GM21717 (cell line): ENCODE measurements around the gene MPPED1.

ENCODE experiments used
- ATAC-seq: cut with Tn5 transposase; IDR thresholded peaks from one replicate; pipeline ENCODE4 v1.9.1; 2021; ENCODE audit warnings: mild to moderate bottlenecking, moderate library complexity; ENCODE audit not compliant: unreplicated experiment

The MPPED1 gene

GRCh38 chr22:43535741-43536140 lies 123.9 kb downstream of the MPPED1 start:
- no peak for ATAC-seq

DNA sequence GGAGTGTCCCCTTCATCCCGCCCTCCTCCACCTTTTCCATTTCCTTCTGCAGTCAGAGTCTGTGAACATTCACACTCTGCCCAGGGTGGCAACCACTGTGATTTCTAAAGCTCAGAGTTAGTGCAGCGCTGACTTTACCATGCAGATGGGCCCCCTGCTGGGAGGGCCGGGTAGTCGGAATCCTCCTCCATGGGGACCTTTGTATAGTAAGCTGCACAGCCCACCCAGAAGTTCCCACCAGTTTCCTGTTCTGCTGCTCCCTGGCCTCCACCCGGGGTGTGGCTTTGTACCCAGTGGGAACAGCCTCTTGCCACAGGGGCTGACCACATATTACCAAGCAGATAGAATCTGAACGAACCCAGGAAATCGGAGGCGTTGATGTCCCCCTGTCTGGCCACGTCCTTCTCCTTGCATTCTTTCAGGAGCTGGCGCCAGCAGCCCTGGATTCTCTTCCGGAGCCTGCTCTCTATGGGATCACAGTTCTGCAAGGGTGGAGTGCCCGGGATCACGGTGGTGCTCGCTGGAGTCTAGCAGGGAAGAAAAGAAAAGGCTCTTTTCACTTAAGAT lies 125.3 kb downstream of the MPPED1 start:
- ATAC-seq = no peak

DNA sequence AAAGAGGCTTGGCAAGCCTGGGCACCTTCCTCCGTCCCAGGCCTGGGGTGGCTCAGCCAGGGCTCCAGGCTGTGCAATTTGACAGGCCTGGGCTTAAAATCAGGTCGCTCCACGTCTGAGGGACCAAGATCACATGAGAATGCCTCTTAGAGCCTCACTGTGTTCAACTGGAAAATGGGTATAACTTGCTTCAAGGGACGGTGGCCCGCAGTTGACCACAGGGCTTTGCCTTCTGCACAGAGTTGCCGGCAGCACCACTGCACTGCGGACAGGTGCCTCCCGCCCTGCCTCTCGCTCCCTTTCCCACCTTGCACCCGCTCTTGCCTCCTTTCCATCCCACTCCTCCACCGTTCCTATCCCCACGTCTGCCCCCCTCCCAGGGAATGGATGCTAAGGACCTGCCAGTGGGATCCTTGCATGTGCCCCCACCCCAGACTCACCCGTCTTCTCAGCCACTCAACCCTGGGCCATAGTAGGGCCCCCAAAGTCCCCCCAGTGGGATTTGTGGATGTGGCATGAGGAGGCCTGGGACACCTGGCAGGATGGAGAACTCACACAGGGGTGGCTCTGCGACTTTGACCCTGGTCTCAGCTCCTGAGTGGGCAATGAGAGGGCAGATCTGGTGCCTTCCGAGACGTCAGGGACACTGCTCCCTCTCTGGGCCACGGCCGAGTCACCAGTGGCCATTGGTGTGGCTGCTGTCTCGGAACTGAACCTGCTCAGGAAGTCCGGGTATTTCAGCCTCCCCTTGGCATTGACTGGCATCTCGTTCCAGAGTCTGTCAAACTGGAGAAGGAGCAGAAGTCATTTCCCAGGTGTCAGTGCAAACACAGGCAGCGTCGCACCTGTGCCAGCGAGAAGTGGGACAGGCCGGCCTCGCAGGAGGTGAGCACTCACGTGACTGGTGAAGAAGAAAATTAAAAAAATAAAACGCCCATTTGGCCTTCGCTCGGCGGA lies 128.0 kb downstream of the MPPED1 start:
- no peak for ATAC-seq

GRCh38 chr22:43540529-43540923 lies 128.7 kb downstream of the MPPED1 start:
- ATAC-seq = no peak

GRCh38 chr22:43541022-43541421 lies 129.2 kb downstream of the MPPED1 start:
- no peak for ATAC-seq

GRCh38 chr22:43541462-43542407 lies 129.9 kb downstream of the MPPED1 start:
- ATAC-seq = no peak

- ATAC-seq = no peak
Measured at GRCh38 chr22:43542681-43543521, 131.1 kb downstream of the MPPED1 start.

DNA sequence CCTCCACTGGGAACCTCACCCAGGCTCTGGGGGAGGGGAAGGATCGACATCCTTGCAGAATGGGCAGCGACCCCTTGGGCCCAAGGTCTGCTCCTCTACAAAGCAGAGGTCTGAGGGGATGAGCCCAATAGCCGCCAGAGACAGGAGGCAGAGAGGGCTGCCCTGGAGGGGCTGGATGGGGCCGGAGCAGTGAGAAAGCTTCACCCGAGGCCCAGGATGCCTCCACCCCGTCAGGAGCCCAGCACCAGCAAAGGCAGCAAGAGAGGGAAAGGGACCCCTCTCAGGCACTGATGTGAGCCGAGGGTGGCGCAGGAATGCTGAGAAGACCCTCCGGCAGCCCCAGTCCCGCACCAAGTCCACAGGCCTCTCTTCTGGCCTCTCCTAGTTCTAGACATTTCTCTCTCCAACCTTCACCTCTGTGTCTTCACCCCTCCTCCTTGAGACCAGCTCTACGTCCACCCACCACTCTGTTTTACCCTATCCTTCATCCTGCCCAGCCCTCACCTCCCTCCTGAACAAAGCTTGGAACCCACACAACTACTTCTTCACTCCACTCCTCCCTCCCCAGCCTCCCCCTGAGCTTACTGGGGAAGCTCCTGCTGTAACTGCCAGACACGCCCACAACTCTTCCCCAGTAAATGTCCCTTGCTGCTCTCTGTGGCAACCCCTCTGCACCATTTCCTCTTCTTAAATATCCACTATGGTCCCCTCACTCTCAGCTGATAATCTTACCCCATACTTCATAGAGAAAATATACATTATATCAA lies 131.9 kb downstream of the MPPED1 start:
- ATAC-seq = no peak

DNA sequence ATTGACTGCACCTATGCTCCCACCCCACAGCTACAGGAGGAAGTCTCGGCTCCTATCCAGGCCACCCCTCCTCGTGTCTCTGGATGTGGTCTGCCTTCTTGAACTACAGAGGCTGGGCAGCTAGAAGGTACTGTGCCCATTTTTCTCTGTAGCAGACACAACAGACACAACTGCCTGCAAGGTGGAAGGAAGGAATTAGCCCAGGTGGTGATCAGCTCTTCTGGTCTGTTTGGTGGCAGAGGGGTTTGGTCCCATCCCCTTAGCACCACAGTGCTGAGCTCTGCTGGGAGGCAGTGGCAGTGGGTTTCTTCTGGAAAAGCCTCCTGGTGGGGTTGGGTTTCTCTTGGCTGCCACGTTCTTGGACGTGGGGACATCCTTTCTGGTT lies 132.5 kb downstream of the MPPED1 start:
- no peak for ATAC-seq

DNA sequence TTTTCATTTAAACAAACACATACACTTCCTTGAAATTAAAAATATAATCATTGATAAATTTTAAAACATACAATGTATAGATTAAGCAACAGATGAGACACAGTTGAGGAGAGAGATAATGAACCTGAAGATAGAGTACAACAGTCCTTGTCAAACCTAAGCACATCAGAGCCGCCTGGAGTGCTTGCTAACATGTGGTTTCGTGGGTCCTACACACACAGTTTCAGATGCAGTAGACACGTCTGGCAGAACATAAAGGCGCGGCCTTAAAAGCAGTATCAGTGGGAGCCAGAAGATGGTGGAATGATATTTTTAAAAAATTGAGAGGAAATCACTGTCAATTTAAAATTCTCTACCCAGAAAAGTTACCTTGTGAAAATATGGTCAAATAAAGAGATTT lies 134.4 kb downstream of the MPPED1 start:
- no peak for ATAC-seq

- ATAC-seq = no peak
Measured at GRCh38 chr22:43550024-43550620, 138.3 kb downstream of the MPPED1 start.

- ATAC-seq = no peak
Measured at GRCh38 chr22:43550672-43551071, 138.9 kb downstream of the MPPED1 start.

DNA sequence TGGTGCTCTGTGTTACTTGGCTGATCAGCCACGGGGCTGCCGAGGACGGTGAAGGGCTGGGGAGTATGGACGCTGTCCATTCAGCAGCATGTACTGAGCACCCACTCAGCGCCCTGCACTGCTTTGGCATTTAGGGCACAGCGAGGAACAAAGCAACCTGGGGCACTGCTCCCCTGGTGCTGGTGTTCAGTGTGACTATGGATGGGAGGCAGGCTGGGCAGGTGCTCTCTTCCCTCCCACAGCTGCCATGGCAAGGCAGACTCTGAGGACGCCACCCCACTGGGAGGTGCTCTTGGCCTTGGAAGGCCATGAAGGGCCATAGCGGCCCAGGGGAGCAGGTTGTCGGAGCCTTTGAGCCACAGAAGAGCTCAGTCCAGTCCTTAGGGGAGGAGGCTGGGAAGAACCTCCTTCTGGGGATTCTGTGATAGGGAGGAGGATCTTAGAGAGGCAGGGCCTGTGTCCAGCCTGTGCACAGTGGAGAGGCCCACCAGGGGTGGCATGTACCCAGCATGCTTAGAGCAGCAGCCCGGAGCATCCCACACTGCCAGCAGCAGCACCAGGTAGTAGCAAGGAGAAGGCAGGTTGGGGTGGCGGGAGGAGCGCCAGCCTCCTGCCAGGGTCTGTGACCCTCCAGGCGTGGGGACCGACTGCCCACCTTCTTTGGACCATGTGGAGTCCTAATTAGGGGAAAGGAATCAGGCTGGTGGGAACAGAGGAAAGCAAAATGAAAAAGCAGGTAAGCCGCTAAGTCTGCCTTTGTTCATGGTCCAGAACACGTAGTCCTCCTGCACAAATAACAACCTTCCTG lies 141.8 kb downstream of the MPPED1 start:
- no peak for ATAC-seq

- ATAC-seq = no peak
Measured at GRCh38 chr22:43554259-43554636, 142.4 kb downstream of the MPPED1 start.

DNA sequence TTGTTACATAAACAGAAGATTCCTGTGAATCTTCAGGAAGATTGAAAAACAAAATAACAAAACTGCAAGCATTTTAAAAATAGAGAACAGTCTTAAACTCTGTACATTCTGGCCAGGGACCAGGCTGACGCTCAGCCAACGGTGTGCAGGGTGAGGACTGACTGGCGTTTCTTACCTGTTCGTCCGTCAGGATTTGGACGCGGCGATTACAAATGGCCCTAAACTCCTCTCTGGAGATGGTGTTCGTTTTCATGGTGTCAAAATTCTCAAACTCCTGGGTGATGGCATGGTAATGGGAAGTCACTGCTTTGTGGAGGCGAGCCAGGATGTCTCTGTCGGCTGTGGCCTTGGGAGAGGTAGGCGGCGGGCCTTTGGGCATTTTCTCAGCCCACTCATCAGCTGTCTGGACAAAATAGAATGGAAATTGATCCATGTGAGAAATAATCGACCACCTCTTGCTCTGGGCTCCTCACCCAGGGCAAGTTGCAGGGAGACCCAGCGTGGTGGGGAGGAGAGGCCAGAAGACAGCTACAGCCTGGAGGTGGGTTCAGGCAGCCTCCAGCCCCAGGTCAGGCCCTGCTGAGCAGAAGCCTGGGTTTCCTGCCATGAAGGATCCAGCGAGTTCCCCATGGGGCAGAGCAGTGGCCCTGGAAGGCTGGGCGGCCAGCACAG lies 143.0 kb downstream of the MPPED1 start:
- no peak for ATAC-seq

GRCh38 chr22:43555561-43556515 lies 144.0 kb downstream of the MPPED1 start:
- ATAC-seq = no peak
